GM21619 (cell line): Measurements from ENCODE around the gene TENT4A.

Source experiments
- ATAC-seq: cut with Tn5 transposase; IDR thresholded peaks from one replicate; pipeline ENCODE4 v1.9.1; 2021; ENCODE audit not compliant: unreplicated experiment

Gene TENT4A

GRCh38 chr5:6731465-6732237 is 18.4 kb downstream of the TENT4A start:
- ATAC-seq: no peak

GRCh38 chr5:6732634-6733410 is 19.6 kb downstream of the TENT4A start:
- no peak for ATAC-seq

DNA sequence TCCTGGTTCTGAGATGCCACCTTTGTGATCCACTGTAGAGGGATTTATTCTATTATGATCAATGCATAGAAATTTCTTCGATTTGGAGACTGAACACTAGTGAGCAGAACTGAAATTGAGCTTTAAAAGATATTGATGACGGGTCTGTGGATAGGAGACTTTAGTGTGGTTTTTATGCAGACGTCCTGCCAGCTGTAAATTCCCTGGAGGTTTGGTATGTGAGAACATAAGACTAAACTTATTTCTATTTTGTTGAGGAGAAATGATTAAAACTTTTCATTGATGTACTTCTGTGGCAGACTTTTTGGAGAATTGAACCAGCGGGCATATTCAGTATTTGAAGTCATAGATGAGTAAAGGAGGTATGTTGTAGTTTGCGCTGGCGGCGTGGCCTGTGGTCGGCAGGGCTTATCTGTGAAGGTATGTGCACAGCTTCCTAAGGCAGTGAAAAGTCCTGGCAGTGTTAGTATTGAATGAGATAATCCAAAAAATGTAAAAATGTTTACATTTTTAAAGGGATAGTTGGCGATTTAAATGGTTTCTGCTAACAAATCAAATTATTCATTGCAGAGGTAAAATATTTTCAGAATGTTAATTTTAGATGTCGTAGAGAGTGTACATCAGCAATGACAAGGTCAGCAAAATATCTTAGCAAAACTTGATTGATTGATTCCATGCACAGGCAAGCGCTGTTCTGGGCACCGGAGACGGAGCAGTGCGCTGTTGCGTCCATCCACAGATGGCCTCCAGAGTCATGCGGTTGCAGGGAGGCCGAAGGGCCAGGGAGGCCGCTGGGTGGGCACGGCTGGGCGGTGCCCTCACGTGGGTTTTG is 20.4 kb downstream of the TENT4A start:
- ATAC-seq: no peak

DNA sequence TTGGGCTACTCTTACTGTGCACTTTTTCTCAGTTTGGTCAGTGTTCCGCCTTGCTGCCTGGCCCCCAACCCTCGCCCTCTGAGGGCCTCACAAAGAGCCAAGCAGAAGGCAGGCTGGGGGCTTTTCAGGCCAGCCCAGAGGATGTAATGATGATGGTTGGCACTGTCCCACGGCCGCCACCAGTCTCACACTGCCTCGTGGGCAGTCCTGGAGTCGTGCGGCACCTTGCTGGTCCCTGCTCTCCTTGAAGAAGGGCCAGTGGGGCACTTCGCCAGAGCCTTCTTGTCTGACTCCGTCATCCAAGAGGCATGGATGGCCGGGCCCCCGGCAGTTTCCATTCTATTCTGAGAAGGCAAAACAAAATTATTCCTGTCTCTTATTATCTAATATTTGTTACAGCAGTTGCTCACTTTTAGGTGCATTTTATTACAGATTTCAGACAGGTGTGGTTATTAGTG is 21.0 kb downstream of the TENT4A start:
- ATAC-seq: no peak

- ATAC-seq: no peak
Observed at GRCh38 chr5:6734781-6735180, 21.5 kb downstream of the TENT4A start.

GRCh38 chr5:6736106-6736505 is 22.9 kb downstream of the TENT4A start:
- ATAC-seq: no peak

DNA sequence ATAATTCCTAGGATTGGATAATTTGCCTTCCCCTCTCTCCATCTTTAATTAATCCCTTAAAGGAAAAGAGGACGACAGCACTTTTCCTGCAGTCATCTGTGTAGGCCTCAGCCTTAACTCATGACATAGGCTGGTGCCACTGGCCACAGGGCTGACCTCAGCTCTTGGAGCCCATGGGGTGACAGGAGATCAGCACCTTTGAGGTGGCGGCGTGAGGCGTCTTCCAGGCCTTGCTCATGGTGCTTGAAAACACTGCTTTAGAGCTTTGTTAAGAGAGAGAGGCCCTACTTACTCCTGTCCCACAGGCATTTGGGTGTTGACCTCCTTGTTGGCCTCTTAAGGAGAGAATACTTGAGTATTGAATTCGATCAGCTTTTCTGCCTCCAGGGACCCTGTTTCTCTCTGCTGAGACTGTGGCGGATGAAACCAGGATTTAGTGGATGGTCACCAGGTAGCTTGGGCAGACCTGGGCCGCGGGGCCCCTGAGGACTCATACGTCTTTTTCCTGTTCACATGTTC is 23.4 kb downstream of the TENT4A start:
- ATAC-seq: no peak

DNA sequence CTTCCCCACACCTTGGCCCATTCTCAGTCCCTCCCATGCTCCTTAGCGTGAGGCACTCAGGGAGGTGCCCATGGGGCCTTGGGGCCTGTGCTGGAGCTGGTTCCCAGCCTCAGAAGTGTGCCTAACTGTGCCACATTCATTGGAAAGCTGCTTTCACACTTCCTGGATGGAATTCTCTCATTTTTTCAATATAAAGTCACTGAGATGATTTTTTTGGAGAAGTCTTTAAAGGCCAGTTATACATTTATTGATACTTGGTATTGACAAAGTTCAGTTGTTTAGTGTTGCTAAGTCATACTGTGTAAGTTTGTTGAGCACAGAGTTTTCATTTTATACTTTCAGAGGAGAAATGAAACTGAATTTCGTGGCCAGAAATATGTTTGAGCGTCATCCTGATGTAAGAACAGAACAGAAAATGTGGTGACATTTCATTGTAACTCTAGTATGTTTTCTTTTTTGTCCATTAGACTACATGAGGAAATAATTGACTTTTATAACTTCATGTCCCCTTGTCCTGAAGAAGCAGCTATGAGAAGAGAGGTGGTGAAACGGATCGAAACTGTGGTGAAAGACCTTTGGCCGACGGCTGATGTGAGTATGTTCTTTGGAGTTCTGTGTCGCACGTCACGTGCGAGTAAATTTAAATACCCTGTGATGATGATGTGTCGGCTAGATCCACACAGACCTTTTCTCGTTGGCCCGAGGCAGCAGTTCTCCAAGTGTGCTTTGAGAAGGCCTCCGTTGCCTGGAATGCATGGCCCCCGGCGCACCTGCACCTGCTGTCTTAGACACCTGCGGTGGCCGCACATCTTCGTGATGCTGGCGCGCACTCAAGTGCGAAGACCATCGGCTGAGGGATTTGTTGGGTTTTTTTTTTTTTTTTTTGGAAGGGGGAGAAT is 24.1 kb downstream of the TENT4A start:
- peak; percentile 73 for ATAC-seq

DNA sequence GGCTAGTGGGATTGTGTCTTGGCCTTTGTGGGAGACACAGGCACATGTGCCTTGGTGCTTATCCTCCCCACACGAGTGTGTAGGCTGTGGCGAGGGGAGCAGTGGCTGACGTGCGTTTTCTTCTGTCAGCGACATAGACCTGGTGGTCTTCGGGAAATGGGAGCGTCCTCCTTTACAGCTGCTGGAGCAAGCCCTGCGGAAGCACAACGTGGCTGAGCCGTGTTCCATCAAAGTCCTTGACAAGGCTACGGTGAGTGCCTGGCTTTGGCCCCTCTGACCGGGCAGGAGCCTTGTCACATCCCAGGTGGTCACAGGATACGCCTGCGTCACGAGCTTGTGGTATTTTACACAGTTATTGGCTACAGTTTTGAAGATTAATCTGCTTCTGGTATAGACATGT is 26.4 kb downstream of the TENT4A start:
- no peak for ATAC-seq

DNA sequence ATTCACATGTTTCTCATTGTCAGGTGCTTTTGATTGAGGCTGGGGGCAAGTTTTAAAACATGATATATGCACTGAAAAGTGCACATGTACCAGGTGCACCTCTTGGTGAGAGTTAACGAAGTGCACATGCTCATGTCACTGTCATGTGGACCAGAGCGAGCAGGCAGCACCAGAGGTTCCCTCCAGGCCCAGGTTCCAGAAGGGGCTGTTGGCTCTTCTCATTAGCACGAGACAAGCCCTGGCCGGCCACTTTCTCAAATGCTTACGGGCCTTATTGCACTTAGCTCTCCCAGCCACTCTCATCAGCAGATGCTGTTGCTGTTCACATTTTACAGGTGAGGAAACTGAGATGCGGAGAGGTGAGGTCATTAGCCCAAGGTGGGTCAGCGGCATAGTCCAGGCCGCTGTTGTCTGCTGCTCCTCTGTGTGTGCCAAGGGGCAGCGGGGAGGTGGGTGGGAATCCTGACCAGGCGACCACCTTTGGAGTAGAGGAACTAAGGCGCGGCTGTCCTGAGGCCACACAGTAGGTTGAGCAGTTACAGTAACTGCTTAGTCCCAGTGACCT is 27.4 kb downstream of the TENT4A start:
- no peak for ATAC-seq

GRCh38 chr5:6742081-6742758 is 29.0 kb downstream of the TENT4A start:
- ATAC-seq: no peak

GRCh38 chr5:6743161-6743560 is 29.9 kb downstream of the TENT4A start:
- no peak for ATAC-seq

DNA sequence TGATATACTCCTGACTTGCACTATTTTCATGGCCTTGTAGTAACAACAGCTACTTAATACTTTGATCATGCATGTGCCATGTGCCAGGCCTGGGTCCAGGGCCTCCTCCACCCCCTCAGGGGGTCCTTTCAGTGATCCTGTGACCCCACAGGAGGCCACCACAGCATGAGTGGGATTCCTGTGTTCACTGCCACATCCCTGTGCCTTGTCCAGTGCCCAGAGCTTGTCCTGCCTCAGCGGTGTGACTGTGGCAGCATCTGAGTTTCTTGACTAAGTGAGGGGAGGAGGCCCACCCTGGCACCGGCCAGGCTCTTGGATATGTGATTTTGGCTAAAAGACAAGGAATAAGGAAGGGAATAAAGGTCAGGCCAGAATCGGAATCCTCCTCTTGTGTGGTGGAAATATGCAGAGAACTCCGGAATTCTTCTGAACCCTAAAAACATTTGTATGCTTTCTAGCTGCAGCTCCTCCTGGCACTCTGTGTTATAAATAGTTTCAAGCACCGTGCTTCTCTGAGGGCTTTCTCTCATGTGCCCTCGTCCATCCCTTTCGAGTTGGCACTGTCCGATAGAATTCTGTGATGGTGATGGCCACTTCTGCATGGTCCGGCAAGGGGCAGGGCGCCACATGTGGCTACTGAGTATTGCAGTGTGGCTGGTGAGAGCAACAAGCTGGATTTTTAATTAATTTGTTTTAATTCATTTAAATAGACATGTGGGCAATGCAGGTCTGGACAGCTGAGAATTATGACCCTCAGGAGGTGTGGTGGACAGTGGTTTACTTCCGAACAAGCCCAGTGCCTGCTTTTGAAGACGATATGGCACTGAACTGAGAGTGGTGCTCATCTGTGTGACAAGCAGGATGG is 31.8 kb downstream of the TENT4A start:
- ATAC-seq: no peak

- peak; percentile 76 for ATAC-seq
Observed at GRCh38 chr5:6745706-6746222, 32.5 kb downstream of the TENT4A start.

DNA sequence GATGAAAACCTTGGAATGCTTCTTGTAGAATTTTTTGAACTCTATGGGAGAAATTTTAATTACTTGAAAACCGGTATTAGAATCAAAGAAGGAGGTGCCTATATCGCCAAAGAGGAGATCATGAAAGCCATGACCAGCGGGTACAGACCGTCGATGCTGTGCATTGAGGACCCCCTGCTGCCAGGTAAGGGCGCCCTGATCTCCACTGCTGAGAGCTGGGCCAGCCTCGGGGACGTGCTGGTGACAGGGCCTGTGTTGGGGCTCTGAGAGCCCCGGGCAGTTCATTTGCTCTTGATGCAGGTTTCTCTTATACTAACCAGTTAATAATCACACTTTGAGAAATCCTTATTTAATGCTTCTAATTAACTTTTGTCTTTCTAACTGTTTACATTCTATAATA is 33.0 kb downstream of the TENT4A start:
- ATAC-seq: no peak

GRCh38 chr5:6747103-6747502 is 33.9 kb downstream of the TENT4A start:
- no peak for ATAC-seq

DNA sequence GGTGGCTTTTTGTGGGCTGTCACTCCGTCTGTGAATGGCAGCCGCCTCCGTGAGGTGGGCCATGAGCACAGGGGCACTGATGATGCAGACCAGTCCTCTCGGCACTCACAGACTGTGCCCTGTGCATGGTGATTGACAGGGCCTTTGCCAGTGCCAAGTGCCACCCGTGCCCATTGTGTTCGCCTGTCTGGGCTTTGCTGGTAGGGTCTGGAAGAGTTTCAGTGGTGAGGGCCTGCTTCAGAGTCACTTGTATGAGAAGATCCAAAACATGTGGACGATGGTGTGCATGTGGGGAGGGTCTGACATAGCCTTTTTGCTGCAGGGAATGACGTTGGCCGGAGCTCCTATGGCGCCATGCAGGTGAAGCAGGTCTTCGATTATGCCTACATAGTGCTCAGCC is 34.9 kb downstream of the TENT4A start:
- ATAC-seq: no peak

GRCh38 chr5:6749026-6749716 is 35.9 kb downstream of the TENT4A start:
- ATAC-seq: no peak
